Panc1 (cell line): ENCODE data around the gene EHMT2. TPM values are rescaled to one million over a fixed set of nuclear protein-coding genes. Genes with fewer than 3 reads are reported as not detected.
A peak's percentile ranks its signal among the peaks of the same experiment; 100 is the strongest.

Source experiments
- ATAC-seq: fragments of 200-7000 bp; cut with Tn5 transposase; 2 replicates; pipeline ENCODE4 v1.9.1; 2020; ENCODE audit warnings: mild to moderate bottlenecking, moderate library complexity
- BruUV-seq: library from RNA; stranded (reverse); fragments of 400-500 nt; replicated peaks from 2 replicates; lab custom pipeline; 2021; lab: Mats Ljungman, UMichigan
- CTCF ChIA-PET: fragments of 300-600 bp; sonication (Branson Sonifier 250); formaldehyde crosslinking; loops from one replicate; lab custom pipeline; 2022; ENCODE audit warnings: antibody characterized with exemption; lab: Charles Lee
- POLR2A ChIA-PET: fragments of 300-600 bp; sonication (Branson Sonifier 250); formaldehyde crosslinking; loops from one replicate; lab custom pipeline; 2022; ENCODE audit warnings: antibody characterized with exemption; lab: Charles Lee
- DNase-seq: peaks from one replicate; pipeline ENCODE4 v3.0.0-alpha.2; 2010; ENCODE audit warnings: low read depth, low spot score
- H3K27ac ChIP-seq: 2 replicates; pipeline ENCODE4 v1.5.1; 2011; ENCODE audit warnings: mild to moderate bottlenecking, low read length, inconsistent platforms
- H3K27me3 ChIP-seq: fragments of 200-500 bp; sonication (Bioruptor generic); 2 replicates; pipeline ENCODE4 v1.6.0; 2014; ENCODE audit warnings: low read length, inconsistent platforms; ENCODE audit not compliant: control insufficient read depth, insufficient read depth
- H3K36me3 ChIP-seq: fragments of 200-500 bp; sonication (Bioruptor generic); 2 replicates; pipeline ENCODE4 v1.5.1; 2014; ENCODE audit warnings: inconsistent platforms, mild to moderate bottlenecking, low read length, moderate library complexity; ENCODE audit not compliant: control insufficient read depth, insufficient read depth
- H3K4me1 ChIP-seq: 2 replicates; pipeline ENCODE4 v1.5.1; 2011; ENCODE audit warnings: inconsistent platforms, mild to moderate bottlenecking, low read length, moderate library complexity; ENCODE audit not compliant: control insufficient read depth, insufficient read depth
- H3K4me3 ChIP-seq, 2 experiments: 2 replicates each; pipeline ENCODE4 v1.5.1; 2011 to 2012; ENCODE audit warnings: low read depth in 2 of 2, low read length in 2 of 2, mild to moderate bottlenecking in 2 of 2, inconsistent platforms in 1 of 2, moderate library complexity in 1 of 2
- H3K9me3 ChIP-seq: fragments of 200-500 bp; sonication (Bioruptor generic); 2 replicates; pipeline ENCODE4 v1.5.1; 2014; ENCODE audit warnings: low read depth, mild to moderate bottlenecking, inconsistent platforms, low read length, moderate library complexity; ENCODE audit not compliant: control insufficient read depth, insufficient read depth
- POLR2AphosphoS5 ChIP-seq: IDR thresholded peaks from 2 replicates; pipeline ENCODE4 v1.6.1; 2012; ENCODE audit warnings: mild to moderate bottlenecking, low read depth, low read length, moderate library complexity
- SIN3A ChIP-seq: IDR thresholded peaks from 2 replicates; pipeline ENCODE4 v1.6.1; 2012; ENCODE audit warnings: low read depth, mild to moderate bottlenecking, low read length, moderate library complexity, borderline replicate concordance; ENCODE audit not compliant: insufficient read depth
- TCF7L2 ChIP-seq: IDR thresholded peaks from 2 replicates; pipeline ENCODE4 v1.6.1; 2011; ENCODE audit warnings: mild to moderate bottlenecking, low read depth, low read length, inconsistent platforms
- in situ Hi-C: cut with HindIII; loops from 2 replicates; pipeline ENCODE4 v1.10.0; 2016; ENCODE audit warnings: low sequenced_read_pairs, low pct_unique_long_range_greater_than_20kb
- intact Hi-C: fragments of 100-400 bp; cut with micrococcal nuclease; formaldehyde crosslinking; loops from one replicate; pipeline ENCODE4 v1.10.0; 2022; ENCODE audit not compliant: unreplicated experiment
- total RNA-seq: library from RNA; stranded (reverse); gene quantifications from one replicate; pipeline ENCODE4 v1.2.1, GENCODE V29; 2021; ENCODE audit not compliant: unreplicated experiment
- TF ChIP-seq, protein P1 (sequence below), 2 experiments: IDR thresholded peaks; 2 replicates each; pipeline ENCODE4 v1.6.1; 2011 to 2012; ENCODE audit warnings: low read depth in 2 of 2, control low read depth in 1 of 2, low read length in 1 of 2, mild to moderate bottlenecking in 1 of 2, moderate library complexity in 1 of 2; ENCODE audit not compliant: insufficient read depth in 1 of 2
- TF ChIP-seq, protein P2 (sequence below): fragments of 450-650 bp; IDR thresholded peaks from 2 replicates; pipeline ENCODE4 v1.5.1; 2017; ENCODE audit warnings: mild to moderate bottlenecking

EHMT2 gene
- total RNA-seq, 1 experiment from 2014 or later, result 60.4 TPM

DNA sequence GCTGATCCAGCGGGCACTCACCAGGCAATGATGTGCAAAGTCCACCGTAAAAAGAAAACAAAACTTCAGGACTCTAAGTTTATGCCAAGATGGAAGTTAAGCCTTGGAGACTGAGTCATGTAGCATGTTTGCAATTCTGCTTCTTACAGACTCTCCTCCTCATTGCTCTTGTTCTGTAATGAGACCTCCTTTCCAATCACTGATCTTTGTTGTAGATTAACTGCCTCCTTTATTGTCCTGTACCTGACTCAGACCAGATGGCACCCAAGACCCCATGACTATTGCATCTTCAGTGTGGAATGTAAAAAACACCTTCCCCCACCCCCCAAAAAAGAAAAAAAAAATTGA, 46.0 kb downstream of the EHMT2 start:
- DNase-seq (no peak), ATAC-seq (peak; percentile 24)
- no peaks in the 10 kb centered on the region for H3K27me3 ChIP-seq
- H3K4me1 ChIP-seq, result peaks cover 5% of the 10 kb centered on the region; the same call in 1 of the 2 replicates
- POLR2A ChIA-PET, result no interaction called here
- peak overlapping the region in 1 of 2 experiments; percentile 9; a peak in 2 of 4 replicates for H3K4me3 ChIP-seq
- no peaks in the 10 kb centered on the region; the same call in 1 of the 2 replicates for H3K9me3 ChIP-seq
- BruUV-seq, result no TSS peak
- H3K27ac ChIP-seq, result peak overlapping the region; percentile 71
- no peaks in the 10 kb centered on the region for H3K36me3 ChIP-seq
- intact Hi-C loops, result no loop called here
- CTCF ChIA-PET, result no interaction called here
- TF ChIP-seq TCF7L2, result no peak
- TF ChIP-seq, protein P1, sequence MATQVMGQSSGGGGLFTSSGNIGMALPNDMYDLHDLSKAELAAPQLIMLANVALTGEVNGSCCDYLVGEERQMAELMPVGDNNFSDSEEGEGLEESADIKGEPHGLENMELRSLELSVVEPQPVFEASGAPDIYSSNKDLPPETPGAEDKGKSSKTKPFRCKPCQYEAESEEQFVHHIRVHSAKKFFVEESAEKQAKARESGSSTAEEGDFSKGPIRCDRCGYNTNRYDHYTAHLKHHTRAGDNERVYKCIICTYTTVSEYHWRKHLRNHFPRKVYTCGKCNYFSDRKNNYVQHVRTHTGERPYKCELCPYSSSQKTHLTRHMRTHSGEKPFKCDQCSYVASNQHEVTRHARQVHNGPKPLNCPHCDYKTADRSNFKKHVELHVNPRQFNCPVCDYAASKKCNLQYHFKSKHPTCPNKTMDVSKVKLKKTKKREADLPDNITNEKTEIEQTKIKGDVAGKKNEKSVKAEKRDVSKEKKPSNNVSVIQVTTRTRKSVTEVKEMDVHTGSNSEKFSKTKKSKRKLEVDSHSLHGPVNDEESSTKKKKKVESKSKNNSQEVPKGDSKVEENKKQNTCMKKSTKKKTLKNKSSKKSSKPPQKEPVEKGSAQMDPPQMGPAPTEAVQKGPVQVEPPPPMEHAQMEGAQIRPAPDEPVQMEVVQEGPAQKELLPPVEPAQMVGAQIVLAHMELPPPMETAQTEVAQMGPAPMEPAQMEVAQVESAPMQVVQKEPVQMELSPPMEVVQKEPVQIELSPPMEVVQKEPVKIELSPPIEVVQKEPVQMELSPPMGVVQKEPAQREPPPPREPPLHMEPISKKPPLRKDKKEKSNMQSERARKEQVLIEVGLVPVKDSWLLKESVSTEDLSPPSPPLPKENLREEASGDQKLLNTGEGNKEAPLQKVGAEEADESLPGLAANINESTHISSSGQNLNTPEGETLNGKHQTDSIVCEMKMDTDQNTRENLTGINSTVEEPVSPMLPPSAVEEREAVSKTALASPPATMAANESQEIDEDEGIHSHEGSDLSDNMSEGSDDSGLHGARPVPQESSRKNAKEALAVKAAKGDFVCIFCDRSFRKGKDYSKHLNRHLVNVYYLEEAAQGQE (IDR thresholded peaks at IDR 0.05; ENCODE audit: insufficient read depth in 1 of 2, low read depth in 2 of 2, low read length in 1 of 2), result no peak
- TF ChIP-seq POLR2AphosphoS5, result no peak
- TF ChIP-seq, protein P2, sequence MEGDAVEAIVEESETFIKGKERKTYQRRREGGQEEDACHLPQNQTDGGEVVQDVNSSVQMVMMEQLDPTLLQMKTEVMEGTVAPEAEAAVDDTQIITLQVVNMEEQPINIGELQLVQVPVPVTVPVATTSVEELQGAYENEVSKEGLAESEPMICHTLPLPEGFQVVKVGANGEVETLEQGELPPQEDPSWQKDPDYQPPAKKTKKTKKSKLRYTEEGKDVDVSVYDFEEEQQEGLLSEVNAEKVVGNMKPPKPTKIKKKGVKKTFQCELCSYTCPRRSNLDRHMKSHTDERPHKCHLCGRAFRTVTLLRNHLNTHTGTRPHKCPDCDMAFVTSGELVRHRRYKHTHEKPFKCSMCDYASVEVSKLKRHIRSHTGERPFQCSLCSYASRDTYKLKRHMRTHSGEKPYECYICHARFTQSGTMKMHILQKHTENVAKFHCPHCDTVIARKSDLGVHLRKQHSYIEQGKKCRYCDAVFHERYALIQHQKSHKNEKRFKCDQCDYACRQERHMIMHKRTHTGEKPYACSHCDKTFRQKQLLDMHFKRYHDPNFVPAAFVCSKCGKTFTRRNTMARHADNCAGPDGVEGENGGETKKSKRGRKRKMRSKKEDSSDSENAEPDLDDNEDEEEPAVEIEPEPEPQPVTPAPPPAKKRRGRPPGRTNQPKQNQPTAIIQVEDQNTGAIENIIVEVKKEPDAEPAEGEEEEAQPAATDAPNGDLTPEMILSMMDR, result no peak
- TF ChIP-seq SIN3A, result no peak
- in situ Hi-C loops, result no loop called here

DNA sequence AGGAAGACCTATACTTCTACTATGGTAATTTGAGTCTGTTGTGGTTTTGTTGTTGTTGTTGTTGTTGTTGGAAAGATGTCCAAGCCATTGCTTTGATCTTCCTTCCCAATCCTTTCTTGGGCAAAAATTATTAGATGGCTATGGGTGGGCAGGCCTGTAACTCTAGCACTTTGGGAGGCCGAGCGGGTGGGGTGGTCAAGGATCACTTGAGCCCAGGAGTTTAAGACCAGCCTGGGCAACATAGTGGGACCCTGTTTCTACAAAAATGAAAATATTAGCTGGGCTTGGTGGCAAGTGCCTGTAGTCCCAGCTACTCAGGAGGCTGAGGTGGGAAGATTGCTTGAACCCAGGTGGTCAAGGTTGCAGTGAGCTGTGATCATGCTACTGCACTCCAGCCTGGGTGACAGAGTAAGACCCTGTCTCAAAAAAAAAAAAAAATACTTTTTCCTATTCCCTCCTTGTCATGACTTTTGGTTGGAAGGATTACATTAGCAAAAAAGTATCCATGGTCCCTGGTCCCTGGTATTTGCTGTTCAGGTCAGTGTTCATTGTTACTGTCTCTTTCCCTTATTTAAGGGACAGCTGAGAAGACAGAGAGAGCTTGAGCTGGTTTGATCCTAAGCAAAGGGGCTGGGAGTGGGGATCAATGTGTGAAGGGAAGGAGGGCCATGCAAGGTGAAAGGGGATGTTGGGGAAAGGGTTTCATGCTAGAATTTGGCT, 46.6 kb downstream of the EHMT2 start:
- BruUV-seq, result no TSS peak
- POLR2A ChIA-PET, result no interaction called here
- in situ Hi-C loops (no loop called here), intact Hi-C loops (no loop called here)
- peak overlapping the region; percentile 71 for H3K27ac ChIP-seq
- no peaks in the 10 kb centered on the region for H3K36me3 ChIP-seq
- DNase-seq, result no peak
- ATAC-seq, result peak; percentile 11; the same call in 1 of the 2 replicates
- H3K4me1 ChIP-seq, result peaks cover 5% of the 10 kb centered on the region; the same call in 1 of the 2 replicates
- no peak overlapping the region for H3K4me3 ChIP-seq
- H3K27me3 ChIP-seq, result no peaks in the 10 kb centered on the region
- CTCF ChIA-PET, result interaction anchor here (0.7 to 0.8 kb wide), 2 partner anchors 24 to 81 kb away, joined by 4 to 9 read pairs; no protein-coding TSS in a partner anchor
- no peaks in the 10 kb centered on the region; the same call in 1 of the 2 replicates for H3K9me3 ChIP-seq
- no peak for TF ChIP-seq POLR2AphosphoS5
- TF ChIP-seq TCF7L2, result peak; percentile 43; the same call in 1 of the 2 replicates
